ENCODE measurements around the gene PTGES2.
"Not testable (repeated sequence)": the region's sequence is repeated elsewhere in the genome, so short reads cannot be mapped to it uniquely, and the experiment has no call there.

Gene PTGES2

GRCh38 chr9:128115187-128116103, 12.1 kb downstream of the PTGES2 start:
- ChIA-PET CTCF (interaction anchor here (0.6 to 7.3 kb wide), 11 partner anchors 11 to 173 kb away, joined by 3 to 110 read pairs (median 7); partner anchors contain the start of gene PTGES2), POLR2A (no interaction called here)
- peak; percentile 73 for DNase-seq (ENCODE audit: extremely low spot score)
- no peak for TF ChIP-seq CTCF (IDR thresholded peaks at IDR 0.05; ENCODE audit: control extremely low read depth, extremely low read depth, low read depth, missing control alignments)

- TF ChIP-seq CTCF (IDR thresholded peaks at IDR 0.05; ENCODE audit: control extremely low read depth, extremely low read depth, low read depth, missing control alignments): no peak
- POLR2A ChIA-PET: no interaction called here
- CTCF ChIA-PET: interaction anchor here (0.7 to 7.3 kb wide), 7 partner anchors 10 to 172 kb away, joined by 3 to 110 read pairs (median 7); partner anchors contain the start of gene PTGES2
- no peak for DNase-seq (ENCODE audit: extremely low spot score)
These were observed 13.0 kb downstream of the PTGES2 start for GRCh38 chr9:128114326-128115186.

- ChIA-PET CTCF (interaction anchor here (2.2 to 7.3 kb wide), 4 partner anchors 9 to 29 kb away, joined by 5 to 110 read pairs (median 79); partner anchors contain the start of gene PTGES2), POLR2A (interaction anchor here (0.5 to 0.6 kb wide), 2 partner anchors 10 to 127 kb away, joined by 3 to 4 read pairs; no protein-coding TSS in a partner anchor)
- no peak for TF ChIP-seq CTCF (IDR thresholded peaks at IDR 0.05; ENCODE audit: control extremely low read depth, extremely low read depth, low read depth, missing control alignments)
- DNase-seq (ENCODE audit: extremely low spot score): no peak
These were observed 13.8 kb downstream of the PTGES2 start for GRCh38 chr9:128113526-128114325.

GRCh38 chr9:128111726-128112125, 15.8 kb downstream of the PTGES2 start:
- CTCF ChIA-PET: interaction anchor here (7.3 kb wide), 1 partner anchor 16 kb away, joined by 105 read pairs; no protein-coding TSS in a partner anchor
- DNase-seq (ENCODE audit: extremely low spot score); POLR2A ChIA-PET: not testable (repeated sequence)

GRCh38 chr9:128109050-128109709, 18.3 kb downstream of the PTGES2 start:
- no peak for DNase-seq (ENCODE audit: extremely low spot score)
- ChIA-PET CTCF (interaction anchor here (1.5 to 4.0 kb wide), 3 partner anchors 9 to 16 kb away, joined by 3 to 26 read pairs (median 21); no protein-coding TSS in a partner anchor), POLR2A (interaction anchor here (0.6 kb wide), 1 partner anchor 237 kb away, joined by 3 read pairs; no protein-coding TSS in a partner anchor)
- no peak for TF ChIP-seq CTCF (IDR thresholded peaks at IDR 0.05; ENCODE audit: control extremely low read depth, extremely low read depth, low read depth, missing control alignments)
